ENCODE measurements around the gene ANKRD9.

ANKRD9 gene

DNA sequence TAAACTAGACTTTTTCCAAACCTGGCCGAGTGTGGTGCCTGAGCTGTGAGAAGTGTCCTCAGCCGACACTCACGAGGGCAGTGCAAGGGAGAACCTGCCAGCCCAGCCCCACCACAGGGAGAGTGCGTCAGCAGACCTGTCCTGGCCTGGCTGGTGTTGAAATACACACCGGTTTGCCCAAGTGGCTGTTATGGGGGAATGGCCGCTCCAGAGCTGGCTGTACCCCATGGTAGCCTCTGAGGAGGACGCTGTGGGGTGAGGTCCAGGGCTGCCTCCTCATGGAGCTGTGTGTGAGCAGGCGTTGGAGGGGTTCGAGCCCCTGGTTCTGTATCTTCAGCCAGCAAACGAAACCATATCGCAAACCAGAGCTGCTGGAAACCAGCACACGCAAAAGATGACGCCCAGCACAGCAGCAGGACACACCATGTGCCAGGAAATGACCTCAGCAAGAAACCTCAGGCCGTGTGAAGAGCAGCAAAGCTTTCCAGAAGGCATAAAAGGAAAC, 9.4 kb downstream of the ANKRD9 start:
- H3K4me3 ChIP-seq (ENCODE audit: low read depth, low read length): no peak overlapping the region
- DNase-seq (ENCODE audit: low read depth): peak; percentile 97
- TF ChIP-seq, protein P1, sequence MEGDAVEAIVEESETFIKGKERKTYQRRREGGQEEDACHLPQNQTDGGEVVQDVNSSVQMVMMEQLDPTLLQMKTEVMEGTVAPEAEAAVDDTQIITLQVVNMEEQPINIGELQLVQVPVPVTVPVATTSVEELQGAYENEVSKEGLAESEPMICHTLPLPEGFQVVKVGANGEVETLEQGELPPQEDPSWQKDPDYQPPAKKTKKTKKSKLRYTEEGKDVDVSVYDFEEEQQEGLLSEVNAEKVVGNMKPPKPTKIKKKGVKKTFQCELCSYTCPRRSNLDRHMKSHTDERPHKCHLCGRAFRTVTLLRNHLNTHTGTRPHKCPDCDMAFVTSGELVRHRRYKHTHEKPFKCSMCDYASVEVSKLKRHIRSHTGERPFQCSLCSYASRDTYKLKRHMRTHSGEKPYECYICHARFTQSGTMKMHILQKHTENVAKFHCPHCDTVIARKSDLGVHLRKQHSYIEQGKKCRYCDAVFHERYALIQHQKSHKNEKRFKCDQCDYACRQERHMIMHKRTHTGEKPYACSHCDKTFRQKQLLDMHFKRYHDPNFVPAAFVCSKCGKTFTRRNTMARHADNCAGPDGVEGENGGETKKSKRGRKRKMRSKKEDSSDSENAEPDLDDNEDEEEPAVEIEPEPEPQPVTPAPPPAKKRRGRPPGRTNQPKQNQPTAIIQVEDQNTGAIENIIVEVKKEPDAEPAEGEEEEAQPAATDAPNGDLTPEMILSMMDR (conservative IDR thresholded peaks at IDR 0.05; ENCODE audit: low read depth, low read length): no peak

DNA sequence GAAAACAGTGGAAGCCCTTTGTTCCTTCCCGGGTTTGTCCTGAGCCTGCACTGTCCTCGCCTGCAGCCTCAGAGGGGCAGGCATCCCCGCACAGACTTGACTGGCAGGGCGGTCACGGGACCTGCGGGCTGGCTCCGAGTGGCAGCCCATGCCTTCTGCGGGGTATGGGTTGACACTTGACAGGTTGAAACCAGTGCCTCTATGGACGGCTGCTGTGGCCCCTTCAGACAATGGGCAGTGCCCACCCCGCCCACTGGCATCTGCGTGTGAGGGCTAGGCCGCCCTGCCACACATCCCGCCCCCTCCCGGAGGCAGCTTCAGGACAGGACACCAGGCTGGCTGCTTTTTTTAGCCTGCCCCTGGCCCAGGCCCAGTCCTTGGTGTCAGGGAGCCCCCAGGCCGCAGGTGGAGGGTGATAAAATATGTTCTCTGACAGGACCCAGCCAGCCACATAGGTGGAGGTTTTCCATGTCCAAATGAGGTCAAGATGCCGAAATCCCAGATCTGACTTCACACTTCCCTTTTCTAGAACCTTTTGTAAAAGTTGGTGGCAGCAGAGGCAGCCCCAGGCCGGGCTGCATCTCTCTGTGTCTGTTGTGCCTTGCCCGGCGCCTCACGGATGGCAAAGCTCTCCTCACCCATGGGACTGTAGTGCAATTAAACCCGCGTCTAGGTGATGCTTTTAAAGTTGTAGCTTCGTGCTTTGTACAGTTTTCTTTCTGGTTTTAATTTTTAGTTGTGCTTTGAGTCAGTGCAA, 10.0 kb downstream of the ANKRD9 start:
- no peak for DNase-seq (ENCODE audit: low read depth)
- TF ChIP-seq, protein P1 (conservative IDR thresholded peaks at IDR 0.05; ENCODE audit: low read depth, low read length): no peak
- no peak overlapping the region for H3K4me3 ChIP-seq (ENCODE audit: low read depth, low read length)

DNA sequence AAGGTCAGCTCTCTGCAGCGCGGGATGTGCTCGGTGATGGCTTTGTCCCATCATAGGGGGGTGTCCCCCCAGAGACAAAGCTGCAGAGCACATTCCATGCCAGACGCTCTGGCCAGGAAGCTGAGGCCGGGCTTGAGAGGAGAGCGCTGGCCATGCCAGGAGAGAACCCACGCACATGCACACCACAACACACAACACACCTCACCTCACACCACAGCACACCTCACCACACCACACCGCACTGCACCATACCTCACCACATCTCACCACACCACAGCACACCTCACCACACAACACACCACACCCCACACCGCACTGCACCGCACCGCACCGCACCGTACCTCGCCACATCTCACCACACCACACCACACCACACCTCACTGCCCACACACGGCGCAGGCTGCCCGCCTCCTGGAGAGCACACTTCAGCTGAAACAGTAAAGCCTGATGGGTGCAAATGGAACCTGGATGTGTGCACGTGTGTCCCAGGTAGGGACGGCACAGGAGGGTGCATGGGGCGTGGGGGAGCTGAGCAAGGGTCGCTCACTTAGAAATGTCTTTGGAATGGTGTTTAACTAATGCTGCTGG, 10.8 kb downstream of the ANKRD9 start:
- no peak for DNase-seq (ENCODE audit: low read depth)
- TF ChIP-seq, protein P1 (conservative IDR thresholded peaks at IDR 0.05; ENCODE audit: low read depth, low read length): no peak
- no peak overlapping the region for H3K4me3 ChIP-seq (ENCODE audit: low read depth, low read length)

DNA sequence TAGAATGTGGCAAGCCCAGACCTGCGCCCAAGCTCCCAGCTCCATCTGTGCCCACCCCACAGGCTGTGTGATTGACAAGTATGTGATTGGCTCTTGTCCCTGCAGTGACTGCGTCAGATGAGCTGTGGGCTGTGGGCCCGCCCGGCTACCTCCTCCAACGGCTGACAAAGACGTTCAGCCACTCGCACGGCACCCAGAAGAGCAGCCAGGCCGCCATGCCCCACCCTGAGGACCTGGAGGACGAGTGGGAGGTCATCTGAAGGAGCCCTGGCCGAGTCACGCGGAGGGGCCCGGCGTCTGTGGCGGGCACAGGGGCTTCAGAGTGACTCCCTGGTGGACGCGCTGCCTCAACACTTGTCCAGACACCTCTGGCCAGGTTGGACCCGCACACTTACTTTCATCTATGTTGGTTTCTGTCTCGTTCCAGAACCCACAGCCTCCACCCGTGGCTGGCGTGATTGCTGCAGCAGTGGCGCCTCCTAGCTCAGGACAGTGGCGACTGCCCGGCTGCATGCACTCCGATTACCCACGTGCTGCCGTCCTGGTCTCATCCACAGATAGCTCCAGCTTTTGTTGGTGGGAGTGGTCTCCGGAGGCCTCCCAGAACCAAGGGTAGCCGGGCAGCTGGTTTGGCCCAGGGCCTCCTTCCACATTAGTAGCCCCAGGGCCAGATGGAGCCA, 11.4 kb downstream of the ANKRD9 start:
- TF ChIP-seq, protein P1 (conservative IDR thresholded peaks at IDR 0.05; ENCODE audit: low read depth, low read length): peak; percentile 52
- no peak for DNase-seq (ENCODE audit: low read depth)
- no peak overlapping the region for H3K4me3 ChIP-seq (ENCODE audit: low read depth, low read length)

DNA sequence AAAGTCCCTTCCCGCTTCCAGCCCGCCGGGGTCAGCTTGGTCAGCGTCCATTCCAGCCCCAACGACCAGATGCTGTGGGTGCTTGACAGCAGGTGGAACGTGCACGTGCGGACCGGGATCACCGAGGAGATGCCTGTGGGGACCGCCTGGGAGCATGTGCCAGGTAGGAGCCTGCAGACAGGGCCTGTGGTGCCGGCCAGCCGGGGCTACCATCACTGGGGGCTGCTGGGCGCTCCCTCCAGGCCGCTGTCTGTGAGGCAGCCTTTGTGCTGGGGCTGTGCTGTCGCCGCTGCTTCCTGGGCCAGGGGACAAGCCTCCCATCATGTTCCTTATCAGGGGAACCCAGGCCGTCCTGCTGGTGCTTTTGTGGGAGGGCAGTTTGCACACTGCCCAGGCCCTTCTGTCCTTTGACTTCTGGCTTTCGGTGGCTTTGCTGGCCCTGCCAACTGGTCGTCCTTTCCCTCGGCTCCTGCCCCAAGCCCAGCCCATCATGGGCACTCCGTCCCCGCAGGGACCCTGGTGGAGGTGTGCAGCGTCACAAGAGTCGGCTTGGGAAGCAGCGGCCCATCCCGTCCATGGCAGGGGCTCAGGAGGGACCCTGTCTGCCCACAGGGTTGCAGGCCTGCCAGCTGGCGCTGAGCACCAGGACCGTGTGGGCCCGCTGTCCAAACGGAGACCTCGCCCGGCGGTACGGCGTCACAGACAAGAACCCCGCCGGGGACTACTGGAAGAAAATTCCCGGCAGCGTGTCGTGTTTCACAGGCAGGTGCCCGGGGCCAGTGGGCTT, 12.4 kb downstream of the ANKRD9 start:
- TF ChIP-seq, protein P1 (conservative IDR thresholded peaks at IDR 0.05; ENCODE audit: low read depth, low read length): no peak
- no peak overlapping the region for H3K4me3 ChIP-seq (ENCODE audit: low read depth, low read length)

DNA sequence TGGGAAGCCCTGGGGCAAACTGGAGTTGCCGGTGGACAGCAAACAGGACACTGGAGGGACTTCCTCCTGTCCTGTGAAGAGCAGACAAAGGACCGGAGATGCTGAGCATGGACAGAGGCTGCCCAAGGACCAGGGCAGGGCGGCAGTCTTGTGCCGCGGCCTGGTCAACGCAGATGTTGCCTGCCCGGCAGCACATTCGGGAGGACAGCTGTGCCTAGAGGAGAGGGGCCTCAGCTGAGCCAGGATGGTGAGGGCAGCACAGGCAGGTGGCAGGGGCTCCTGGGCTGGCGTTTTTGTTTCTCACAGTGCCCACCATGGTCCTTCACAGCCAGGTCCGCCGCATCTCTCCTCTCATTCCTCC, 13.3 kb downstream of the ANKRD9 start:
- no peak overlapping the region for H3K4me3 ChIP-seq (ENCODE audit: low read depth, low read length)
- TF ChIP-seq, protein P1 (conservative IDR thresholded peaks at IDR 0.05; ENCODE audit: low read depth, low read length): no peak
- no peak for DNase-seq (ENCODE audit: low read depth)

More for the DNA sequence above, 12.4 kb downstream of the ANKRD9 start:
- DNase-seq (ENCODE audit: low read depth): no peak

Measured in choroid plexus epithelial cell (primary cell).